Endothelial cell of hepatic sinusoid (primary cell): ENCODE data around the gene RCCD1.

Experiments
- in situ Hi-C: cut with HindIII; loops from 2 replicates; pipeline ENCODE4 v1.10.0; 2017; ENCODE audit warnings: low sequenced_read_pairs

The RCCD1 gene

GRCh38 chr15:90994417-90995311 lies 40.0 kb downstream of the RCCD1 start, which contains the start of gene PRC1:
Gene PRC1 (minus strand): TSS chr15:90994535. CDS start chr15:90994417, 118 bp downstream.
- in situ Hi-C loops, result no loop called here

DNA sequence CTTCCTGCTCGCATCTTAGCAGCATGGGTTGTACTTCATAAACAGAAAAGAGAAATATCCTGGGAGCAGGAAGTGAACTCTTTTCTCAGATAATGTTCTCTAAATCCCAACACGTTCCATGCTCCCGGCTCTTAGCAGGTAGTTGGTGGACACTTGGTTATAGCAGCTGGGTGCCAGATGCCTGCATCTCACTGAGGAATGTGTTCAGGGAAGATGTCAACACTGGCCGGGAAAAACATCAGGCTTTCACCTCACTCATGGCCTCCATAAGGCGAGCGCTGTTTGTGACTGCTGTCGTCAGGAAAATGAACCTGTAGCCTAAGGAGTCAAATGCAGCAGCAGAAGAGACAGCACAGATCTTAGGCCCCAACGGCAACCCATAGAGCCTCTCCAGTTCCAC lies 44.1 kb downstream of the RCCD1 start:
- in situ Hi-C loops, result no loop called here

GRCh38 chr15:91001209-91001608 lies 46.5 kb downstream of the RCCD1 start:
- in situ Hi-C loops, result no loop called here

DNA sequence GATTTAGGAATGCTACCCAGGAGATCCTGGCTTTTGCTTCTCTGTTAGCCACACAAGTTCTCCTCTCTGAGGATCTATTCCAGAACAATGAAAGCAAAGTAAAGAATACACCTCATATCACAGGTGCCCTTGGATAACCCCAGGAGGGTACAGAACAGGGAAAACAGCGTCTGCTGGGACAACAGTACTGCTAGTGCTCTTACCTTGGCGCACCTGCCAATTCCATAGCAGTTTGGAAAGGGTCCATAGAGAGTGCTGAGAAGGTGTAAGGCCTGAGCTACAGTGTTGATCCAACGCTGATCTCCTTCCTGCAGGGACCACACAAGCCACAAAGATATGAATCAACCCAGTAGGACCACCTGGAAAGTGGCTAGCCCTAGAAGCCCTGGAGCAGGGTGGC lies 52.6 kb downstream of the RCCD1 start:
- in situ Hi-C loops, result no loop called here
